Measurements from ENCODE around the gene PRR22.

The PRR22 gene

DNA sequence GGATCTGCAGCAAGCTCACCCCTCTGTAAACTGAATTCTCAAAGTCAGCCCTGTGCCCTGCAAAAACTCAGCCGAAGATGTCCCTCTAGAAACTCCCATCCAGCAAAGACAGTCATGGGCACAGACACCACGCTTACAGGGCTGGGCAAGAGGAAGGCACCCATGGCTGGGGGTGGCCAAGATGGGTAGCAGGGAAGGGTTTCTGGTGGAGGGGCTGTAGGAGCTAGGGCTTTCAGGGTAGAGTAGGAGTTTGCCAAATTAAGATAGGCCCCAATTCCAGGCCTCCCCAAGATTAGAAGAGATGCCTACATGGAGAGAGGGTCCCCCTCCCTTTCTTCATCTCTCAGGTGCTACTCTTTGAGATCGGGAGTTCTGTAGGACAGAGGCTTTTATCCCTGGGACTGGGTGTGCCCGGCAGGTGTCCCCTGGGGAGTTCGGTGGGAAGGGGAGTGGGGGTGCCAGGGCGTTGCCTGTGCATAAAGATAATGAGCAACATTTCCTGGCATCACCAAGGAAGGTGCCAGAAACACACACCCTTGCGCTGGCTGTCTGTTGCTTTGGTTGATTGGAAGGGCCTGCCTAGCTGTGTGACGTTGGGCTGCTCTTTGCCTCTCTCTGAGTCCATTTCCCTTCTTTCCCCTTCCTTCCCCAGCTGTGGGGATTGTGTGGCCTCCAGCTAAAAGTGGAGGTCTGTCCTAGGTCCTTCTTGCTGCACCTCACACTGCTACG is 29.7 kb upstream of the PRR22 start:
- DNase-seq (ENCODE audit: low read depth in 2 of 2), result no peak

DNA sequence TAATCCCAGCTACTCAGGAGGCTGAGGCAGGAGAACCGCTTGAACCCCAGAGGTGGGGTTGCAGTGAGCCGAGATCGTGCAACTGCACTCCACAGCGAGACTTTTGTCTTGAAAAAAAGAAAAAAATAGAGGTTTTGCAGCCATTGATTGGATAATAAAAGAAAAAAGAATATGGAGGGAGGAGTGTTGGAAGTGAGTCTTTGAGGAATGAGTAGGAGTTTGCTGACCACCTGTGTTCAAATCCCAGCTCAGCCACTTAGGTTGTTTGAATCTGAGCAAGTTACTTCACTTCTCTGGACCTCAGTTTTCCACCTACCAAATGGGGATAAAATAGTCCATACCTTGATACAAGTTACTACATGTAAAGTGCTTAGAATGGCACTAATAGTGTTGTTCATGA is 26.6 kb upstream of the PRR22 start:
- DNase-seq (ENCODE audit: low read depth in 2 of 2), result no peak

DNA sequence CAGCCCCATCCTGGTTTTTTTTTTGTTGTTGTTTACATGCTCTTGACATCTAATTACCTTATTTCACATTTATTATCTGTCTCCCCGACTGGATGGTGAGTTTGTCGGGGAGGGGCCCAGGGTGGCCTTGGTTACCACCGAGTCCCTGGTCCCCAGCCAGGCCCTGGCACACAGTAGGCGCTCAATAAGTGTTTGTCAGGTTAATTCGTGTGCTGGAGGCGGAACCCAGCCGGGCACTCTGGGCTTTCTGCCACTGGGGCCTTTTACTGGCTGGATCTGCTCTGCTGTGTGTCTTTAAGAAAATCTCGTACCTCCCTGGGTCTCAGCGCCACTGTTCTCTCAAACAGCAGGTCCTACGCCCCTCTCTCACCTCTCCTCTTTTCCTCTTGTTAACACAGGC is 24.9 kb upstream of the PRR22 start:
- DNase-seq (ENCODE audit: low read depth in 2 of 2), result no peak

DNA sequence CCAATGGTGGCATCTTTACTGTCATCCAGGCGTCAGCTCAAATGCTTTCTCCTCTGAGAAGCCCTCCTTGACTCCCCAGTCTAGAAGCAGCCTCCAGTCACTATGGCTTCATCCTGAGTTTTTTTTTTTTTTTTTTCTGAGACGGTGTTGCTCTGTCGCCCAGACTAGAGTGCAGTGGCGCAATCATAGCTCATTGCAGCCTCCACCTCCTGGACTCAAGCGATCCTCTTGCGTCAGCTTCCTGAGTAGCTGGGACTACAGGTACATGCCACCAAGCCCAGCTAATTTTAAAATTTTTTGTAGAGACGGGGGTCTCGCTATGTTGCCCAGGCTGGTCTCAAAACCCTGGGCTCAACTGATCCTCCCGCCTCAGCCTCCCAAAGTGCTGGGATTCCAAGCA is 24.5 kb upstream of the PRR22 start:
- no peak for DNase-seq (ENCODE audit: low read depth in 2 of 2)

DNA sequence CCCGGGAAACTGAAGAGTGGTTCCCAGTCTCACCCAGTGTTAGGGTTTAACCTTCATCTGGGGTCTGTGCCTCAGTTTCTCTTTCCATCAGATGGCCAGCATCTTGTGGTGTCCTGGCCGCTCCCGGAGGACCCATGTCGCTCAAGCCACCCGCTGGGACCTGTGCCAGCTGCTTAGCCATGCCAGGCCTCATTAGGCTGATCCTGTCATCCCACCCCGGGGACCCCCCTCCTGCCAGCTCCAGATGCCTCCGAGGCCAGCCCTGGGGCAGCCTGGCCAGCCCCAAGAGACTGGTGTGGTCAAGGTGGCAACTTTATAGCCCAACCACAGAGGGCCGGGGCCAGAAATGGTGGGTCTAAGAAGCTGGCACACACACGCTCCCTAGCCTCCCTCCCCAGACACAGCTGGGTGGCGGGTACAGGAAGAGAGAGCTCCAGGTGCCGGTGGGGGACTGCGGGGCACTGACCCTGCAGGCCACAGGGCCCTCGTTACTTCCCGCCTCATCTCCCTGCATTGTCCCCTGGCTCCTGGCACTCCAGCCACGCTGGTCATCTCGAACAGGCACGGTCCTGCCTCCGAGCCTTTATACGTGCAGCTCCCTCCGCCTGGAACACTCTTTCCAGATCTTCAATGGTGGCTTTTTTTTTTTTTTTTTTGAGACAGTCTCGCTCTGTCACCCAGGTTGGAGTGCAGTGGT is 23.7 kb upstream of the PRR22 start:
- DNase-seq (ENCODE audit: low read depth in 2 of 2), result no peak

DNA sequence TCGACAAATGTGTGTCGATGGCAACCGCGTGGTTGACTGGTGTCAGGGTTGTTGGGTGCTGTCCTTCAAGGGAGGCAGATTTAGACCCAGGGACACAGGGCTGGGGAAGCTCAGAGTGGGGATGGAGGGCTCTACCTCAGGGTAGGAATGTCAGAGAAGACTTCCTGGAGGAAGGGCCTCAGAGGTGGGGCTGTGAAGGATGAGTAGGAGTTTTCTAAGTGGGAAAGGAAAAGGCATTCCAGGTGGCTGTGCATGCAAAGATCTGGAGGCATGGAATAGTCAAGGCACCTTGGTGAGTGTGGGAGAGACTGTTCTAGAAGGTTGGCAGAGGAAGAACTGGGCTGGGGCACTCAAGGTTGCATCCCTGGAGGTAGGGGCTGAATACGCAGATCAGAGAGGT is 22.4 kb upstream of the PRR22 start:
- DNase-seq (ENCODE audit: low read depth in 2 of 2), result no peak

DNA sequence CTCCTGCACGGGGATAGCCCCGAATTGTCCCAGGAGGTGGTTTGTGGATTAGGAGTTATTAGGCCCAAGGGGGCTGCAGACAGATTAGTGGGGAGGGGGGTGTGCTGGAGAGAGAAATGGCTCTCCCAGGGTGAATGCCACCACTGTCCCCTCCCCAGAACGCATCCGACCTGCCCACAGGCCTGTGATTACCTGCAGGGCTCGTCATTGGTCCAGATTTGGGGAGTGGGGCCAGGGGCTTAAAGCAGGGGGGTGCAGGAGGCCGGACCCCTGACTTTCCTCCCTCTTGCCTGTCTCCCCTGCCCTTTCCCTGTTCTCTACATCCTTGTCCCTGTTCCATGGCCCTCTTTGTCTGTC is 21.6 kb upstream of the PRR22 start:
- DNase-seq (ENCODE audit: low read depth in 2 of 2), result no peak

DNA sequence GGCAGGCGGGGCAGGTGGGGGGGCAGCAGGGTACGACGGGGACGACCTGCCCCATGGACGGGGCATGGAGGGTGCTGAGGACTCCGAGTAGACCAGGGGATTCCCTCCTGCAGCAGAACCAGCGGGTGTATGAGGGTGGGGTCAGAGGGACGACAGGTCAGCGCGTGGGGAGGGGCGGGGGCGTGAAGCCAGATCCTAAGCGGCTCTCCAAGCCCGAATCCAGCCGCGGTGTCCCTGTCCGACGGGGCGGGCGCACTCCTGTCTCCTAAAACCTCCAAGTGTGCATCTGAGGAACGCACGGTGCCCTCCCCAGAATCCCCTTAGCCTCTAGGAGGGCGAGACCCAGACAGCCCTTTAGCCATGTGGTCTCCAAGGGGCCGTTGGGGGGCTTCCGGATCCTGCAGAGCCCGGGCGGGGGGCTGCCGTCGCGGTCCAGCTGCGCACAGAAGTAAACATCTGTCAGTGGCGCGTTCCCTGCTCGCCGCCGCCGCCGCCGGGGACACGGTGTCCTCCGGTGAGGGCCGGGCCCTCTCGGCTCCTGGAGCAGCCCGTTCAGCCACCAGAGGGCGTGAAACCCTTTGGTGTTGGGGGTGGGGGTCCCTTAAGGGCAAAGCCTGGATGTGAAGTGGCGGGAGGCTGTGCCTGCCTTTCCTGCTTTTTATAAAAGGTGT is 21.1 kb upstream of the PRR22 start:
- DNase-seq (ENCODE audit: low read depth in 2 of 2), result no peak

DNA sequence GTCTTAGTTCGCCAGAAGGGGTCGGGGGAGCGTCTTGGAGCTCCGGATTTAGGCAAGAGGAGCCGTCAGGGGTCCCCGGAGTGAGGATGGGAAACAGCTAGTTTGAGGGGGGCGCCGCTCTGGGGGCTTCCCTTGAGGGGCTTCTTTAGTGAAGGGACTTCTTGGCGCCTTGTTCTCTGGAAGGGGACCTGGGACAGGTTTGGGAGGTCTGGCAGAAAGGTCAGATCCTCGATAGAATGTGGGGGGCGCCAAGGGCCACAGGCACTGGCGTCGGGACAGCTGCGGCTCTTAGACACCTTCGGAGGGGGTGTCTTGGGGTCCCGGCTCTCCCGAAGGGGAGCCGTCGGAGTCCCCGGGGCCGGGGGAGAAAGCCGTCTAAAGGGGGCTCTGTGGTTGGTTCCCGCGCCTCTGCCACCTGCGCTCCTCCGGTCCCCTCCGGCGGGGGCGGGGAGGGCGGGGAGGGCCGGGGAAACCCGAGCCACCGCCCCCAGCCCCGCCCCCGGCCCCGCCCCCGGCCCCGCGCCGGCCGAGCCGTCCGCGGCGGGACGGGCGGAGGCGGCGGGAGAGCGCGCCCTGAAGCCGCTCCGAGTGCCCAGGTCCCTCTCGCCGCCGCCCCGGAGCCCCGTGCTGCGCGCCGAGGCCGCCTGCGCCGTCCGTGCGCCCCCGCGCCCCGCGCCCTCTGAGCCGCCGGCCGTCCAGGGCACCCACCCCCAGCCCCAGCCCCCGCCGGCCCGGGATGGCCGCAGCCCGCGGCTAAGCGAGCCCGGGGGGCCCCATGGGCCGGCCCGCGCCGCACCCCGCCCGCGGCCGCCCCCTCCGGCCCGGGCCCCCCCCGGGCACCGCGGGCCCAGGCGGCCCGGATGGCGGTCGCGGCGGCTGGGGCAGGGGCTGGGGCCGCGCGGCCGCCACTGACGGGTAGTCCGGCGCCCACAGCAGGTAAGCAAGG is 20.2 kb upstream of the PRR22 start, which contains the start of gene NRTN:
NRTN (plus strand) TSS at position 552 of the 946 bp plus-strand sequence. CDS start 19,099 bp downstream, outside the sequence.
- DNase-seq (ENCODE audit: low read depth in 2 of 2), result no peak

DNA sequence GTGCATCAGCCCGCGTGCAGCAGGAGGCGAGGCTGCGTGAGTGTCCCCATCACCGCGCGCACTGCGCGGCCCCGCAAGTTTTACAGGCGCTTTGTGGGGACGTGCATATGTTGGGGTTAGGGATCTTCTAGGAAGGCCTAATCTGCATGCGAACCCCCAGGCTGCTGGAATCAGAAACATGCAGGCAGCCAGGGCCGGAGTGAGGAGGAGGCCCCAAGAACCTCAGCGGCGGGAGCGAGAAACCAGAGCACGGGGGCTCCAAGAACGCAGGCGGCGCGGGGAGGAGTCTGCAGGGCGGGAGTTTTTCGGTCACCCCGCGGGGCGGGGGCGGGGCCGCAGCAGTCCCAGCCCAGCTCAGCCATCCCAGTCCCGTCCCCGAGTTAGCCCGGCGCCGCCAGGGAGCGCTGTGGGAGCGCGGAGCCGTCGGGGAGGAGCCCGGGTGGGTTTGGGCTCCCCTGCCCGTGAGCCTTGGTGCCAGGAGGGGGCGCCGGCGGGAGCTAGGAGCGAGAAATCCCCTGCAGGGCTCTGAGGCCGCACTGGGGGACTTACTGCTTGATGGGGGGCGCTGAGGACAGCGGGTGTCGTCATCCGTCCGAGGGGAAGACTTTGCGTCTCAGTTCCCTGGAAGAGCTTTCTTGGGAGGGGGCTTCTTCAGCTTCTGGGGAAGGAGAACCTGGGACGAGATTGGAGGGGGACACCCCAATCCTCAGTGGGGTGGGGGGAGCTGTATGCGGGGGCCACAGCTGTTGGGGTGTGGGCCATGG is 19.4 kb upstream of the PRR22 start:
- DNase-seq (ENCODE audit: low read depth in 2 of 2), result peak; percentile 75 to 80

DNA sequence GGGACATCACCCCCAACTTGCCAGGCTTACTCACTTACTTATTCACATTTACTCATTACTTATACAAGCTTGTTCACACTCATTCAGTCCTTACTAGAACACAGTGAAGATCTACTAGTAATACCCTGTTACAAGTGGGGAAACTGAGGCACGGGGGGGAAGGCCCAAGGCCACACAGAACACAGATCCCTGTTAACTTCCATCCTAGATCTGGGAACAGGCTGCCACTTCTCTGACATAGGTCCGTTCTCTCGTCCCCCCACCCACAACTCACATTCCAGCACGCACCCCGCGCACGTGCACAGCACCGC is 18.9 kb upstream of the PRR22 start:
- no peak for DNase-seq (ENCODE audit: low read depth in 2 of 2)

DNA sequence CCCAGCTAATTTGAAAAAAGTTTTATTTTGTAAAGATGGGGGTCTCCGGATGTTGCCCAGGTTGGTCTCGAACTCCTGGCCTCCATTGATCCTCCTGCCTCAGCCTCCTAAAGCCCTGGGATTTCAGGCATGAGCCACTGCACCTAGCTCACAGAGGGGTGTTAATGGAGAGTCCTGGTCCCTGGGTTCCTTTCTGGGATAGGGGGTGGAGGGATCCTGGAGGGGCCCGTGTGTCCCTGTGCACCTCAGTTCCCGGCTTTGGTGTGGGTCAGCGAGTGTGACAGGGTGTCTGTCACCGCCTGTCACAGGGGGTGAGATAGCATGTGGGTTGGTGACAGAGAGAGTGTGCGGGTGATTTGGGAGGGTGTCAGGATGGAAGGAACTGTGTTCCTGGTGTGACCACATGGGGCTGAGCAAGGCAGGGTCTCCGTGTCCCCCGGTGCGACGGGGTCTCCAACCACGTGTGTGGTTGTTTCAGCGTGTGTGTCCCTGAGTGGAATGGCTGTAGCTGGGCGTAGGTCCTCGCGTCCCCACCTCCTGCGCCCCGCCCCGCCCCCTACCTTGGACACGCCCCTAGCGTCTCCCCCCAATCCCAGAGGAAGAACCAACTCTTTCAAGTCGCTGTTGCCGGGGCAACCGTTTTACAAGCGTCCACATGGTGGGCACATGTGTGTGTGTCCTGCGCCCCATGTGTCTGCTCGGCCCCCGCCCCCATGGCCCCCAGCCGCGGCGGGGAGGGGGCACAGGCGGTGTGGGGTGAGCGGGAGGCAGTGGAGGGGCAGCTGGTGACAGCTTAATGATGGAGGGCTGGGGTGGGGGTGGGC is 17.5 kb upstream of the PRR22 start:
- no peak for DNase-seq (ENCODE audit: low read depth in 2 of 2)

DNA sequence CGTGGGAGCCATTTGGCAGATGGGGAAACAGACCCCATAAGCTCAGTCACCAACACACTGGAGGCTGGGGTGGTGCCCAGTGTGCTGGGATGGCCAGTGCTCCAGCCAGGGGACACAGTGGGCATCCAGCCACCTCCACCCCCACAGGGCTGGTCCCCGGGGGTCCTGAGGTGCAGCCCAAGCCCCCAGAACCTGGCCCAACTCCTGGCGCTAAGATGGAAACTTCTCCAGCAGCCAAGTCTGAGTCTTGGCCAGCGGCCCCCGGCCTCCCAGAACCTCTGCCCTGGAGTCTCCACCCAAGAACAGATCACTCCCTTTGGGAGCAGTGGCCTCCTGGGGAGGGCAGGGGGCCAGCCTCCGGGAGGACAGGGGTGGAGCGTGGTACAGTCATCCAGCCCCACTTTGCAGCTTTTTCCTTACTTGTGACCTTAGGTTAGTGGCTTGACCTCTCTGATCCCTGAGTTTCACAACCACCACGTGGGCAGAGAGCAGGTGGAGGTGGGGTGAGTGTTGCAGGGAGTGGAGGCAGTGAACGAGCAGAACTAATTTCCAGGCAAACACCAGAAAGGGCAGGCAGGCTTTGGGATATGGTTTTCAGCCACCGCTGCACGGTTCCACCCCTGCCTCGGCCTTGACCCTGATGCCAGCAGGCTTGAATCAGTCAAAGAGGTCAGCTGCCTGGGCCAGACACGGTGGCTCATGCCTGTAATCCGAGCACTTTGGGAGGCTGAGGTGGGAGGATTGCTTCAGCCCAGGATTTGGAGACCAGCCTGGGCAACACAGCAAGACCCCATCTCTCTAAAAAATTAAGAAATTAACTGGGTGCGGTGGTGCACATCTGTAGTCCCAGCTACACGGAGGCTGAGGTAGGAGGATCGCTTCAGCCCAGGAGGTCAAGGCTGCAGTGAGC is 16.1 kb upstream of the PRR22 start:
- DNase-seq (ENCODE audit: low read depth in 2 of 2), result no peak

DNA sequence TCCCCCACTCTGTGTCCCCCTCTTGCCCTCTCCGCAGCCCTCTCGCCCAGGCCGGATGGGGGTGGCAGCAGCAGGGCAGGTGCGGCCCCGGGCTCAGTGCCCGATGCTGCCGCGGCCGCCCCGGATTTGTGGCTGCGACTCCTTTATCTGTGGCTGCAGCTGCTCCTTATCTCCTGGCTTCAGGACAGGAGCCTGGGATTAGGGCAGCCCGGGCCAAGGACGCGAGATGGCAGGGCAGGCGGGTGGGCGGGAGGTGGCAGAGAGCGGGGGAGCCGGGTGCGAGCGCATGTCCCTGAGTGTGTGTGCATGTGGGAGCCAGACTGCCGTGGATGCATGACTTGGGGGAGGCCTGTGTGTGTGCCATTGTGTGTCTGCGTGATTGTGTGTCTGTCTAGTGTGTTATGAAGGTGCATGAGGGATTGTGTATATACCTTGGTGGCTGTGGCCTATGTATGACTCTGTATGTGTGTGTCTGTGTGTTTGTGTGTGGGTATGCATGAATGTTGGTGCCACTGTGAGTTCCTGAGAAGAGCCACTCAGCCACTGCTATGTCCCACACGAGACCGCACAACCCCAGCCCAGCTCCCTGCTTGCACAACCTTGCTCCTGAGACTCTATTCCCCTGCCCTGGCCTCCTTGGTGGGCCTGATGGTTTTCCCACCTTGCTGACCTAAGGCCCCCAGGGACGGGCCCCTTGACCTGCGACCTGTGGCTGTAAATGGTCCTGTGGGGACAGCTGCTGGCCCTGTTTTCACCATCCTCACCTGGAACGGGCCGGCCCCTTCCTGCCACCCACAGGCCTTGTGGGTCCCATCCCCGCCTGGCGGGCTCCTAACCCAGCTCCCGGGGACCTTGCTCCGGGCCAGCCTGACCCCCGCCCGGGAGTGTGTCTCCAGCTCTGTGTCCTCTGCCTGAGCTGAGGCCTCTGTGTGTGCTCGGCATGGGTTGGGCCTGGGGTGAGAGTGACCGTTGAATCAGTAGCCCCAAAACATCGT is 15.0 kb upstream of the PRR22 start:
- no peak for DNase-seq (ENCODE audit: low read depth in 2 of 2)

DNA sequence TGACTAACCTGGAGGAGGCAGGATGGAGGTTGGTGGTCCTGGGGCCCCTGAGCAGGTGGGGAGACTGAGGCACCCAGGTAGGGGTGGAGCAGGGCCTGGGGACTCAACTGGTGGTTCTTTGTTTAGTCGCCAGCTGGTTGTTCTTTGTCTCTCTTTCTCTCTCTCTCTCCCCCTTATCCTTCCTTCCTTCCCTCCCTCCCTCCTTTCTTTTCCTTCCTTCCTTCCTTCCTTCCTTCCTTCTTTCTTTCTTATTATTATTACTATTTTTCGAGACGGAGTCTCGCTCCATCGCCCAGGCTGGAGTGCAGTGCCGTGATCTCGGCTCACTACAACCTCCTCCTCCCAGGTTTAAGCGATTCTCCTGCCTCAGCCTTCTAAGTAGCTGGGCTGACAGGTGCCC is 13.7 kb upstream of the PRR22 start:
- DNase-seq (ENCODE audit: low read depth in 2 of 2), result no peak

DNA sequence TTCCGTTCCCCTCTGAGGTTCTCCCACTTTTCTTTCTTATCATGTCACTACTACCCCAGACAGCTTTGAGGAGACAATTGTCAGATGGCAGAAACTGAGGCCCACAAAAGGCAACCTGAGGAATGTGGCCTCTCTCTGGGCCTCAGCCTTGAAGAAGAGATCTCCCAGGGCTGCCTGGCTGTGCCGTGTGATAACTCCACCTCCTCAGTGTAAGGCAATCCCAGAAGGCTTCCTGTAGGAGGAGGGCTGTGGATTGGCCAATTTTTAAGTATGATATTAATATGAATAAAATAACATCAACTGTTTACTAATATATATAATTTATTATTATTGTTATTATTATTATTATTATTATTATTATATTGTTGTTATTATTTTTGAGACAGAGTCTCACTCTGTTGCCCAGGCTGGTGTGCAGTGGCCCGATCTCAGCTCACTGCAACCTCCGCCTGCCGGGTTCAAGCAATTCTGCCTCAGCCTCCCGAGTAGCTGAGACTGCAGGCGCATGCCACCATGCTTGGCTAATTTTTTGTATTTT is 10.9 kb upstream of the PRR22 start:
- no peak for DNase-seq (ENCODE audit: low read depth in 2 of 2)

DNA sequence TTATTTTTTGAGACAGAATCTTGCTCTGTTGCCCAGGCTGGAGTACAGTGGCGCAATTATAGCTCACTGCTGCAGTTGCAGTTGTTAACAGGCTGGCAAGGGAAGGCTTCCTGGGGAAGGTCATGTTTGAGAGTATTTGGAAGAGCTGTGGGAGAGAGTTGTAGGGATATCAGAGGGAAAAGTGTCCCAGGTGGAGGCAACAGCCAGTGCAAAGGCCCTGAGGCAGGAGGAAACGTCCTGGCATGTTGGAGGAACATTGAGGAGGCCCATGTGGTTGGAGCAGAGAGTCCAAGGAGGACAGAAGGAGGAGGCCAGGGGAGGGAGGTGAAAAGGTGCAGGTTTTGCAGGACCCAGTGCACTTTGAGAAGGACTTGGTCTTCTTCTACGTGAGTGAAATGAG is 8.6 kb upstream of the PRR22 start:
- no peak for DNase-seq (ENCODE audit: low read depth in 2 of 2)

DNA sequence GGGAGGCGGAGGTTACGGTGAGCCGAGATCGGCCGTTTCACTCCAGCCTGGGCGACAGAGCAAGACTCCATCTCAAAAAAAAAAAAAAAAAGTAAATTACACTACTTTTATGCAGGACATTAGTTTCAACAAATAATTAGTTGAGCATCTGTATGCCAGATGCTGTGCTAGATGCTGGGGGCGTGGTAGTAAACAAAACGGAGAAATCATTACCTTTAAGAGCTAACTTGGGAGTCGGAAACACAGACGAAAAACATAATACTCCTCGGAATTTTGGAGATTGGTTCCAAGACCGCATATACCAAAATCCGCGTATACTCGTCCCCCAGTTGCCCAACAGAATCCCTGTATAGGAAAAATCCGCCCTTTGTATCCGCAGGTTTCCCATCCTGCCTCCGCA is 7.7 kb upstream of the PRR22 start:
- DNase-seq (ENCODE audit: low read depth in 2 of 2), result no peak
